Measurements from ENCODE around the gene CDKAL1.

CDKAL1 gene

DNA sequence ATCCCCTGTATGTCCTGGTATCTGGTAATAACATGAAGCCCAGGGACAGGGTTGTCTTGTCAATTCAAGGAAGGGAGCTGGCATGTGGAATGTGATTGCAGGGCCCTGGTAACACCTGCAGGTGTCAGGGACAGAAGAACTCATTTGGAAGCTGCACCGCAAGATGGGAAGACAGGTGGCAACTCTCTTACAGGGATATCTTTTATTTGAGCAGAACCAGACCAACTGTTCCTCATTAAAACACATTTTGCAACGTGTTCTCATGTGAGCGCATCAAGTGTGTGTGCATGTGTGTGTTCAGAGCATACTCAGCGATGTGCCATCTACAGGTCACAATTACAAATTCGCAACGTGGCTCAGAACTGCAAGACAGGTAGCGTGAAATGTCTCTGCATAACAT is 688.4 kb downstream of the CDKAL1 start:
- TF ChIP-seq, protein P1, sequence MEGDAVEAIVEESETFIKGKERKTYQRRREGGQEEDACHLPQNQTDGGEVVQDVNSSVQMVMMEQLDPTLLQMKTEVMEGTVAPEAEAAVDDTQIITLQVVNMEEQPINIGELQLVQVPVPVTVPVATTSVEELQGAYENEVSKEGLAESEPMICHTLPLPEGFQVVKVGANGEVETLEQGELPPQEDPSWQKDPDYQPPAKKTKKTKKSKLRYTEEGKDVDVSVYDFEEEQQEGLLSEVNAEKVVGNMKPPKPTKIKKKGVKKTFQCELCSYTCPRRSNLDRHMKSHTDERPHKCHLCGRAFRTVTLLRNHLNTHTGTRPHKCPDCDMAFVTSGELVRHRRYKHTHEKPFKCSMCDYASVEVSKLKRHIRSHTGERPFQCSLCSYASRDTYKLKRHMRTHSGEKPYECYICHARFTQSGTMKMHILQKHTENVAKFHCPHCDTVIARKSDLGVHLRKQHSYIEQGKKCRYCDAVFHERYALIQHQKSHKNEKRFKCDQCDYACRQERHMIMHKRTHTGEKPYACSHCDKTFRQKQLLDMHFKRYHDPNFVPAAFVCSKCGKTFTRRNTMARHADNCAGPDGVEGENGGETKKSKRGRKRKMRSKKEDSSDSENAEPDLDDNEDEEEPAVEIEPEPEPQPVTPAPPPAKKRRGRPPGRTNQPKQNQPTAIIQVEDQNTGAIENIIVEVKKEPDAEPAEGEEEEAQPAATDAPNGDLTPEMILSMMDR (IDR thresholded peaks at IDR 0.05; ENCODE audit: low read depth, low read length) = no peak
- TF ChIP-seq EZH2phosphoT487 (IDR thresholded peaks at IDR 0.05; ENCODE audit: low read depth) = no peak
- H4K20me1 ChIP-seq (ENCODE audit: insufficient read depth, low read length) = no peaks in the 10 kb centered on the region

GRCh38 chr6:21225912-21226311 is 691.7 kb downstream of the CDKAL1 start:
- no peak overlapping the region for H3K4me3 ChIP-seq (ENCODE audit: low read length)
- no peaks in the 10 kb centered on the region for H3K27me3 ChIP-seq (ENCODE audit: low read depth, low read length)
- H3K4me2 ChIP-seq (ENCODE audit: low read length) = no peak overlapping the region
- no peak overlapping the region for H2AFZ ChIP-seq (ENCODE audit: low read depth, low read length)
- H3K27ac ChIP-seq (ENCODE audit: low read length) = no peak overlapping the region
- H3K9ac ChIP-seq (ENCODE audit: low read length) = no peak overlapping the region
- H3K36me3 ChIP-seq (replicated peaks; ENCODE audit: low read depth, low read length) = no peaks in the 10 kb centered on the region
- TF ChIP-seq EZH2phosphoT487 (IDR thresholded peaks at IDR 0.05; ENCODE audit: low read depth) = no peak
- TF ChIP-seq, protein P1 (IDR thresholded peaks at IDR 0.05; ENCODE audit: low read depth, low read length) = no peak
- no peaks in the 10 kb centered on the region for H3K79me2 ChIP-seq (ENCODE audit: low read length)
- H3K9me3 ChIP-seq (ENCODE audit: insufficient read depth, low read length) = no peaks in the 10 kb centered on the region
- no peaks in the 10 kb centered on the region for H3K4me1 ChIP-seq (ENCODE audit: low read length)
- H4K20me1 ChIP-seq (ENCODE audit: insufficient read depth, low read length) = no peaks in the 10 kb centered on the region

More for the DNA sequence above, 688.4 kb downstream of the CDKAL1 start:
- Histone ChIP-seq H2AFZ (ENCODE audit: low read depth, low read length) (no peak overlapping the region), H3K36me3 (replicated peaks; ENCODE audit: low read depth, low read length) (no peaks in the 10 kb centered on the region), H3K4me1 (ENCODE audit: low read length) (no peaks in the 10 kb centered on the region), H3K4me3 (ENCODE audit: low read length) (no peak overlapping the region), H3K9ac (ENCODE audit: low read length) (no peak overlapping the region), H3K27me3 (ENCODE audit: low read depth, low read length) (no peaks in the 10 kb centered on the region), H3K27ac (ENCODE audit: low read length) (no peak overlapping the region), H3K79me2 (ENCODE audit: low read length) (no peaks in the 10 kb centered on the region), H3K9me3 (ENCODE audit: insufficient read depth, low read length) (no peaks in the 10 kb centered on the region), H3K4me2 (ENCODE audit: low read length) (no peak overlapping the region)

DNA sequence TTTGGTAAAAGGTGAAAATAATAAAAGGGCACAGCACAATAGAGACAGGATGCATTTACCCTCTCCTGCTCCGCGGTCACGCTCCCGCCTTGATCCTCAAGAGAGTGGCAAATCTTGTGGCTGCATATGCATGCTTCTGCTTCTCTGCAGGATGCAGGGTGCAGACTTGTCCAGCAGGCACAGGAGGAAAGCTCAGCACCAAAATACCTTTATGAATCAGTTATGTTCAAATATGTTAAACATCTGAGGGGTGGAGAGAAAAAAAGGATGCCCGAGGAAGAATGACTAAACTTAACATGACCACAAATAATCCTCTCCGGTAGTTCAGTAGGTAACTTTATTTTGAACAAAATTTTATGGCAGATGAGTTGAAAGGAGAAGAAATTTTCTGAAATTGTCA is 693.2 kb downstream of the CDKAL1 start:
- H3K9me3 ChIP-seq (ENCODE audit: insufficient read depth, low read length) = no peaks in the 10 kb centered on the region
- no peak overlapping the region for H3K4me2 ChIP-seq (ENCODE audit: low read length)

DNA sequence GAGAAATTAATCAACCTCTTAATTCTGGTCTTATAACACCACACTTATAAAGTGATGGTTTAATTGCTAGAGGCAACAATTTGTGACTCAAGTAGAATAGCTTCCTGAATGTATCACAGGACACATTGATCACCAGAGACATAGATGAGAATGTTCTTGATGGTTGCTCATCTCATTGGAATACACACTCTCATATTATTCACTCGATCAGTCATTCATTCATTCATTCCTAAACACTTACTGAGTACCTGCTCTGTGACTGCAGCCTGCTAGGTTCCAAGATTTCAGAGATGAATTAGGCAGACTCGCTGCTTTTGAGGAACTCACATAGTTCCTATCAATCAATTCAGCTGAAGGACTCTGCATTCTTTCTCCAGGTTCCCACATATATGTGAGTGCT is 694.2 kb downstream of the CDKAL1 start:
- no peaks in the 10 kb centered on the region for H3K9me3 ChIP-seq (ENCODE audit: insufficient read depth, low read length)

More for the DNA sequence above, 693.2 kb downstream of the CDKAL1 start:
- H3K27ac ChIP-seq (ENCODE audit: low read length) = no peak overlapping the region
- H4K20me1 ChIP-seq (ENCODE audit: insufficient read depth, low read length) = no peaks in the 10 kb centered on the region
- no peaks in the 10 kb centered on the region for H3K79me2 ChIP-seq (ENCODE audit: low read length)
- no peak overlapping the region for H3K4me3 ChIP-seq (ENCODE audit: low read length)
- H3K4me1 ChIP-seq (ENCODE audit: low read length) = no peaks in the 10 kb centered on the region
- no peaks in the 10 kb centered on the region for H3K36me3 ChIP-seq (replicated peaks; ENCODE audit: low read depth, low read length)
- TF ChIP-seq, protein P1 (IDR thresholded peaks at IDR 0.05; ENCODE audit: low read depth, low read length) = no peak
- no peak for TF ChIP-seq EZH2phosphoT487 (IDR thresholded peaks at IDR 0.05; ENCODE audit: low read depth)
- no peak overlapping the region for H3K9ac ChIP-seq (ENCODE audit: low read length)
- H2AFZ ChIP-seq (ENCODE audit: low read depth, low read length) = no peak overlapping the region
- no peaks in the 10 kb centered on the region for H3K27me3 ChIP-seq (ENCODE audit: low read depth, low read length)

More for the DNA sequence above, 694.2 kb downstream of the CDKAL1 start:
- no peaks in the 10 kb centered on the region for H3K4me1 ChIP-seq (ENCODE audit: low read length)
- H2AFZ ChIP-seq (ENCODE audit: low read depth, low read length) = no peak overlapping the region
- H4K20me1 ChIP-seq (ENCODE audit: insufficient read depth, low read length) = no peaks in the 10 kb centered on the region
- no peaks in the 10 kb centered on the region for H3K36me3 ChIP-seq (replicated peaks; ENCODE audit: low read depth, low read length)
- H3K4me2 ChIP-seq (ENCODE audit: low read length) = no peak overlapping the region
- H3K79me2 ChIP-seq (ENCODE audit: low read length) = no peaks in the 10 kb centered on the region
- H3K27ac ChIP-seq (ENCODE audit: low read length) = no peak overlapping the region
- TF ChIP-seq, protein P1 (IDR thresholded peaks at IDR 0.05; ENCODE audit: low read depth, low read length) = no peak
- TF ChIP-seq EZH2phosphoT487 (IDR thresholded peaks at IDR 0.05; ENCODE audit: low read depth) = no peak
- no peak overlapping the region for H3K4me3 ChIP-seq (ENCODE audit: low read length)
- no peak overlapping the region for H3K9ac ChIP-seq (ENCODE audit: low read length)
- no peaks in the 10 kb centered on the region for H3K27me3 ChIP-seq (ENCODE audit: low read depth, low read length)
